SK-N-SH (cell line): ENCODE data around the gene MED15. TPM values are rescaled to one million over a fixed set of nuclear protein-coding genes. Genes with fewer than 3 reads are reported as not detected.

Source experiments
- CTCF ChIA-PET: fragments of 300-600, 350-600 bp; formaldehyde crosslinking; extraction: SDS; loops from one replicate; lab custom pipeline; 2021; lab: Yijun Ruan, JAX
- POLR2A ChIA-PET: fragments of 350-600 bp; sonication (Branson Sonifier 250); formaldehyde crosslinking; extraction: SDS; loops from one replicate; lab custom pipeline; 2020; ENCODE audit warnings: antibody characterized with exemption, inconsistent platforms; lab: Yijun Ruan, JAX
- DNase-seq: peaks from one replicate; pipeline ENCODE4 v3.0.0; 2012
- H2AFZ ChIP-seq: fragments of 200-600 bp; sonication (generic); 2 replicates; pipeline ENCODE4 v1.8.1; 2016; ENCODE audit warnings: antibody characterized with exemption, mild to moderate bottlenecking, low read depth
- H3F3A ChIP-seq: fragments of 200-600 bp; sonication (generic); replicated peaks from 2 replicates; pipeline ENCODE3; 2016; ENCODE audit warnings: antibody characterized with exemption, mild to moderate bottlenecking; ENCODE audit not compliant: insufficient read depth
- H3K27ac ChIP-seq, 2 experiments: fragments of 200-500 bp in 1 of 2; fragments of 200-600 bp in 1 of 2; sonication (Bioruptor generic) in 1 of 2; sonication (generic), shearing (Covaris generic) in 1 of 2; 2 replicates each; pipeline versions ENCODE4 v1.5.1 to v1.6.1; 2014 to 2016; ENCODE audit warnings: low read depth in 2 of 2, inconsistent platforms in 1 of 2, low read length in 1 of 2, mild to moderate bottlenecking in 1 of 2, mixed read lengths in 1 of 2
- H3K27me3 ChIP-seq: fragments of 200-600 bp; sonication (generic), shearing (Covaris generic); 2 replicates; pipeline ENCODE4 v1.6.1; 2016; ENCODE audit warnings: mixed run types; ENCODE audit not compliant: insufficient read depth
- H3K36me3 ChIP-seq, 2 experiments: fragments of 200-500 bp in 1 of 2; fragments of 200-600 bp in 1 of 2; sonication (Bioruptor generic) in 1 of 2; sonication (generic) in 1 of 2; replicated peaks in 1 of 2; 2 replicates each; pipeline versions ENCODE3 to v1.5.1; 2014 to 2016; ENCODE audit warnings: low read length in 1 of 2, mild to moderate bottlenecking in 1 of 2; ENCODE audit not compliant: insufficient read depth in 2 of 2, control insufficient read depth in 1 of 2
- H3K4me1 ChIP-seq, 2 experiments: fragments of 200-500 bp in 1 of 2; fragments of 200-600 bp in 1 of 2; sonication (Bioruptor generic) in 1 of 2; sonication (generic), shearing (Covaris generic) in 1 of 2; 2 replicates each; pipeline versions ENCODE4 v1.5.1 to v1.6.1; 2014 to 2016; ENCODE audit warnings: low read depth in 1 of 2, low read length in 1 of 2, mixed run types in 1 of 2; ENCODE audit not compliant: insufficient read depth in 2 of 2, control insufficient read depth in 1 of 2
- H3K4me2 ChIP-seq: fragments of 200-600 bp; sonication (generic), shearing (Covaris generic); 2 replicates; pipeline ENCODE4 v1.6.1; 2017; ENCODE audit warnings: mixed run types
- H3K4me3 ChIP-seq, 2 experiments: fragments of 200-500 bp in 1 of 2; fragments of 200-600 bp in 1 of 2; sonication (Bioruptor generic) in 1 of 2; sonication (generic), shearing (Covaris generic) in 1 of 2; 2 replicates each; pipeline versions ENCODE4 v1.5.1 to v1.8.1; 2014 to 2016; ENCODE audit warnings: low read depth in 2 of 2, inconsistent platforms in 1 of 2, low read length in 1 of 2, mild to moderate bottlenecking in 1 of 2, mixed read lengths in 1 of 2, moderate library complexity in 1 of 2
- H3K79me2 ChIP-seq: fragments of 200-600 bp; sonication (generic); 2 replicates; pipeline ENCODE4 v1.8.1; 2017; ENCODE audit warnings: mild to moderate bottlenecking; ENCODE audit not compliant: insufficient read depth
- H3K9ac ChIP-seq: fragments of 200-600 bp; sonication (generic); 2 replicates; pipeline ENCODE4 v1.6.1; 2017; ENCODE audit warnings: mixed run types
- H3K9me2 ChIP-seq: fragments of 200-600 bp; sonication (generic); 2 replicates; pipeline ENCODE4 v1.6.1; 2017; ENCODE audit warnings: mixed run types
- H3K9me3 ChIP-seq: fragments of 200-600 bp; sonication (generic); 2 replicates; pipeline ENCODE4 v1.6.1; 2017; ENCODE audit warnings: mixed run types, mild to moderate bottlenecking, moderate library complexity
- H4K20me1 ChIP-seq: fragments of 200-600 bp; sonication (generic); 2 replicates; pipeline ENCODE4 v1.6.1; 2017; ENCODE audit warnings: mild to moderate bottlenecking, mixed run types; ENCODE audit not compliant: insufficient read depth
- CHD2 ChIP-seq: fragments of 150-350 bp; IDR thresholded peaks from 2 replicates; pipeline ENCODE4 v1.6.1; 2018; ENCODE audit warnings: low read length; ENCODE audit not compliant: partially characterized antibody
- EP300 ChIP-seq, 2 experiments: IDR thresholded peaks; 2 replicates each; pipeline versions ENCODE4 v1.4.0 to v1.6.1; 2012; ENCODE audit warnings: borderline replicate concordance in 1 of 2, low read depth in 1 of 2, low read length in 1 of 2
- NFIC ChIP-seq: IDR thresholded peaks from 2 replicates; pipeline ENCODE4 v1.4.0; 2012; ENCODE audit warnings: borderline replicate concordance
- RAD21 ChIP-seq: IDR thresholded peaks from 2 replicates; pipeline ENCODE4 v1.6.1; 2012; ENCODE audit warnings: mild to moderate bottlenecking, low read length
- RFX5 ChIP-seq: IDR thresholded peaks from 2 replicates; pipeline ENCODE4 v1.6.1; 2012; ENCODE audit warnings: mild to moderate bottlenecking, improper control_type of control experiment, low read length
- RXRA ChIP-seq: IDR thresholded peaks from 2 replicates; pipeline ENCODE4 v1.4.0; 2012; ENCODE audit warnings: low read depth, mild to moderate bottlenecking, borderline replicate concordance
- SIN3A ChIP-seq: IDR thresholded peaks from 2 replicates; pipeline ENCODE4 v1.6.1; 2012; ENCODE audit warnings: low read depth, mild to moderate bottlenecking, low read length, moderate library complexity, borderline replicate concordance
- SMC3 ChIP-seq: IDR thresholded peaks from 2 replicates; pipeline ENCODE4 v1.6.1; 2012; ENCODE audit warnings: low read depth, low read length, improper control_type of control experiment
- TCF12 ChIP-seq: IDR thresholded peaks from 2 replicates; pipeline ENCODE4 v1.4.0; 2012
- YY1 ChIP-seq: IDR thresholded peaks from 2 replicates; pipeline ENCODE4 v1.4.0; 2012; ENCODE audit warnings: low read depth, mild to moderate bottlenecking
- WGBS: methylation state at CpG from one replicate; pipeline ENCODE4 v1.1.6; 2017; ENCODE audit warnings: low lambda C conversion rate; 5-methylcytosine and 5-hydroxymethylcytosine counted together
- polyA plus RNA-seq, 3 experiments: library from polyadenylated mRNA; depleted of rRNA; stranded (reverse); fragments of >200 nt; gene quantifications; 2 replicates each; pipeline ENCODE4 v1.2.3, GENCODE V29; 2012
- TF ChIP-seq, protein P1 (sequence below): IDR thresholded peaks from 2 replicates; pipeline ENCODE4 v1.4.0; 2012; ENCODE audit warnings: low read depth, borderline replicate concordance
- TF ChIP-seq, protein P2 (sequence below): fragments of 150-350 bp; IDR thresholded peaks from 2 replicates; pipeline ENCODE4 v1.6.1; 2016; ENCODE audit warnings: mild to moderate bottlenecking, low read depth, low read length
- TF ChIP-seq, protein P3 (sequence below): fragments of 150-350 bp; IDR thresholded peaks from 2 replicates; pipeline ENCODE4 v1.6.1; 2017; ENCODE audit warnings: antibody characterized with exemption, low read length, low read depth, borderline replicate concordance

Gene MED15
- polyA plus RNA-seq, 1 of the 3 experiments (the other 2 are of a cell fraction), result 45.1 TPM

DNA sequence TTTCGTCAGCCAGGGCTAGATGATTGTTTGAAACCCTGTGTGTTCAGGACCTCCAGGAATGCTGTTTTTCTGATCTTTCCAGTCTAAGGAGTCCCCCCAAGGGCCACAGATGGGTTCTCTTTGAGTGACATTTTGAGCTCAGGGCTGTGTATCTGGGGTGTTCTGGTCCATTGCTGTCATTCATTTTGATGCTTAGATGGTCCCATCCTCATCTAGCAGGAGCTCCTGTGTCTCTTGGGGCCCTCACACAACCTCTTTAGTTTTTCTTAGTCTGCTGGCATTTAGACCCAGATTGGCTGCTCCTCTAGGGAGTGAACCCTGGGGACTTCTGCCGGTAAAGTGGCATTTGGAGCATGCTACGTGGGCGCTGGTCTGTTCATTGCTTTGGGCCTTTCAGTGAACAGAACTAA is 39.1 kb downstream of the MED15 start:
- no peak overlapping the region for H3K4me3 ChIP-seq
- H2AFZ ChIP-seq, result no peak overlapping the region
- H3K9me2 ChIP-seq, result no peaks in the 10 kb centered on the region
- H3K4me1 ChIP-seq, result peaks cover 29 to 32% of the 10 kb centered on the region in 2 experiments; a peak in 3 of 4 replicates
- TF ChIP-seq RAD21, result no peak
- TF ChIP-seq EP300 (IDR thresholded peaks at IDR 0.05; ENCODE audit: borderline replicate concordance in 1 of 2, low read depth in 1 of 2, low read length in 1 of 2), result no peak
- TF ChIP-seq, protein P1, sequence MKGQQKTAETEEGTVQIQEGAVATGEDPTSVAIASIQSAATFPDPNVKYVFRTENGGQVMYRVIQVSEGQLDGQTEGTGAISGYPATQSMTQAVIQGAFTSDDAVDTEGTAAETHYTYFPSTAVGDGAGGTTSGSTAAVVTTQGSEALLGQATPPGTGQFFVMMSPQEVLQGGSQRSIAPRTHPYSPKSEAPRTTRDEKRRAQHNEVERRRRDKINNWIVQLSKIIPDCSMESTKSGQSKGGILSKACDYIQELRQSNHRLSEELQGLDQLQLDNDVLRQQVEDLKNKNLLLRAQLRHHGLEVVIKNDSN, result no peak
- no peak for TF ChIP-seq RXRA
- TF ChIP-seq, protein P2, sequence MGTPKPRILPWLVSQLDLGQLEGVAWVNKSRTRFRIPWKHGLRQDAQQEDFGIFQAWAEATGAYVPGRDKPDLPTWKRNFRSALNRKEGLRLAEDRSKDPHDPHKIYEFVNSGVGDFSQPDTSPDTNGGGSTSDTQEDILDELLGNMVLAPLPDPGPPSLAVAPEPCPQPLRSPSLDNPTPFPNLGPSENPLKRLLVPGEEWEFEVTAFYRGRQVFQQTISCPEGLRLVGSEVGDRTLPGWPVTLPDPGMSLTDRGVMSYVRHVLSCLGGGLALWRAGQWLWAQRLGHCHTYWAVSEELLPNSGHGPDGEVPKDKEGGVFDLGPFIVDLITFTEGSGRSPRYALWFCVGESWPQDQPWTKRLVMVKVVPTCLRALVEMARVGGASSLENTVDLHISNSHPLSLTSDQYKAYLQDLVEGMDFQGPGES, result no peak
- TF ChIP-seq SMC3, result no peak
- TF ChIP-seq CHD2, result no peak
- TF ChIP-seq NFIC, result no peak
- TF ChIP-seq TCF12, result no peak
- no peak for TF ChIP-seq RFX5
- TF ChIP-seq SIN3A, result no peak
- no peak for TF ChIP-seq YY1
- TF ChIP-seq, protein P3, sequence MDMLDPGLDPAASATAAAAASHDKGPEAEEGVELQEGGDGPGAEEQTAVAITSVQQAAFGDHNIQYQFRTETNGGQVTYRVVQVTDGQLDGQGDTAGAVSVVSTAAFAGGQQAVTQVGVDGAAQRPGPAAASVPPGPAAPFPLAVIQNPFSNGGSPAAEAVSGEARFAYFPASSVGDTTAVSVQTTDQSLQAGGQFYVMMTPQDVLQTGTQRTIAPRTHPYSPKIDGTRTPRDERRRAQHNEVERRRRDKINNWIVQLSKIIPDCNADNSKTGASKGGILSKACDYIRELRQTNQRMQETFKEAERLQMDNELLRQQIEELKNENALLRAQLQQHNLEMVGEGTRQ, result no peak
- peaks cover 60% of the 10 kb centered on the region for H4K20me1 ChIP-seq
- H3F3A ChIP-seq, result peaks cover 10% of the 10 kb centered on the region
- peaks cover 99% of the 10 kb centered on the region for H3K79me2 ChIP-seq
- ChIA-PET CTCF (interaction anchor here (1.7 to 2.1 kb wide), 3 partner anchors 9 to 18 kb away, joined by 6 to 11 read pairs (median 6); no protein-coding TSS in a partner anchor), POLR2A (no interaction called here)
- no peaks in the 10 kb centered on the region for H3K27me3 ChIP-seq
- H3K27ac ChIP-seq, result no peak overlapping the region
- WGBS, result 96% methylated on average over 4 of the region's 4 CpGs
- H3K9me3 ChIP-seq, result no peaks in the 10 kb centered on the region
- no peak overlapping the region for H3K9ac ChIP-seq
- H3K4me2 ChIP-seq, result no peak overlapping the region
- peaks cover 9 to 37% of the 10 kb centered on the region in 2 experiments for H3K36me3 ChIP-seq
- DNase-seq, result no peak

DNA sequence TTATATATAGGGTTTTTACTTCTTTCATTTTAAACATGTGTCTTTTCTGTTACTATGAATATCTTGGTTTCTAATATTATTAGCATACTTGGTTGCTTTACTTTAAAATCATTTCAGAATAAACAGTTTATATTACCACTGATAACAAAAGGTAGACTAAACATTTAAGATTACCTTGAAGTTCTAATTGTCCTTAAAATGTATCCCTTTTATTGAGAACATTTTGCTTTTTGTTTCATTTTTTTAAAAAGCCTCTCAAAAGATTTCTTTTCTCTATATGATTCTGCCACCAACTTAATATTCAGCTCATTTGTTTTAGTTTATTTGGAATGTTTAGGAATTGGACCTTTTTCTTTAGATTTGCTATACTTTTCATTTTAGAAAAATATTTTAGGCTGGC is 39.6 kb downstream of the MED15 start:
- Histone ChIP-seq H3K9ac (no peak overlapping the region), H3K9me3 (no peaks in the 10 kb centered on the region), H3K9me2 (no peaks in the 10 kb centered on the region), H2AFZ (no peak overlapping the region), H3K27me3 (no peaks in the 10 kb centered on the region), H3K79me2 (peaks cover 99% of the 10 kb centered on the region), H4K20me1 (peaks cover 65% of the 10 kb centered on the region), H3K4me2 (no peak overlapping the region), H3F3A (peaks cover 10% of the 10 kb centered on the region), H3K4me3 (no peak overlapping the region), H3K4me1 (peaks cover 29 to 36% of the 10 kb centered on the region in 2 experiments; a peak in 3 of 4 replicates), H3K27ac (no peak overlapping the region), H3K36me3 (peaks cover 13 to 36% of the 10 kb centered on the region in 2 experiments)
- TF ChIP-seq RFX5, result no peak
- ChIA-PET CTCF (interaction anchor here (1.2 to 2.1 kb wide), 4 partner anchors 10 to 17 kb away, joined by 6 to 11 read pairs (median 7); no protein-coding TSS in a partner anchor), POLR2A (no interaction called here)
- no peak for DNase-seq
